Right atrium auricular region (tissue), 2 donors: ENCODE measurements around the gene PLXNA2. TPM values are rescaled to one million over a fixed set of nuclear protein-coding genes. Genes with fewer than 3 reads are reported as not detected.

Source experiments
- DNase-seq: peaks from one replicate; pipeline ENCODE4 v3.0.0-alpha.2; 2019; ENCODE audit warnings: low spot score
- H3K27ac ChIP-seq, 2 donors: fragments of 200-600 bp; sonication (generic); 1 replicate in 1 of 2; 2 replicates in 1 of 2; pipeline ENCODE4 v1.5.1; 2016 to 2019
- H3K27me3 ChIP-seq, 2 donors: fragments of 200-600 bp; sonication (generic); one replicate each; pipeline versions ENCODE4 v1.5.1 to v1.6.0; 2017 to 2019
- H3K36me3 ChIP-seq: fragments of 200-600 bp; sonication (generic); one replicate; pipeline ENCODE4 v1.5.1; 2016
- H3K4me1 ChIP-seq, 2 donors: fragments of 200-600 bp; sonication (generic); one replicate each; pipeline versions ENCODE4 v1.5.1 to v1.6.0; 2017 to 2019
- H3K4me3 ChIP-seq, 2 donors: fragments of 200-600 bp; sonication (generic); 1 replicate in 1 of 2; 2 replicates in 1 of 2; pipeline ENCODE4 v1.5.1; 2017 to 2019; ENCODE audit warnings: mild to moderate bottlenecking in 1 of 2, moderate library complexity in 1 of 2
- H3K9me3 ChIP-seq, 2 donors: fragments of 200-600 bp; sonication (generic); one replicate each; pipeline ENCODE4 v1.5.1; 2019
- CTCF ChIP-seq, 2 donors: fragments of 200-600 bp; sonication (generic); IDR thresholded peaks; one replicate each; pipeline ENCODE4 v1.5.1; 2019; ENCODE audit warnings: antibody characterized with exemption in 2 of 2
- total RNA-seq, 2 donors: library from RNA; depleted of rRNA; stranded (reverse); fragments of >200 nt; gene quantifications; one replicate each; pipeline ENCODE4 v1.1.0, GENCODE V29; 2016

PLXNA2 gene
- total RNA-seq, 2 donors from 2014 or later: 10.8 to 23.8 TPM

- no peaks in the 10 kb centered on the region for H3K4me1 ChIP-seq
- no peak for DNase-seq
Measured at GRCh38 chr1:208254376-208254775, 10.2 kb upstream of the PLXNA2 start.

GRCh38 chr1:208252836-208253576 lies 8.8 kb upstream of the PLXNA2 start:
- no peak for DNase-seq
- Histone ChIP-seq H3K27ac (peak overlapping the region in 1 of 2 donors; percentile 10), H3K36me3 (no peaks in the 10 kb centered on the region), H3K4me3 (no peak overlapping the region), H3K4me1 (no peaks in the 10 kb centered on the region), H3K9me3 (no peaks in the 10 kb centered on the region), H3K27me3 (no peaks in the 10 kb centered on the region)
- no peak for TF ChIP-seq CTCF (IDR thresholded peaks at IDR 0.05)

More at GRCh38 chr1:208254376-208254775, 10.2 kb upstream of the PLXNA2 start:
- Histone ChIP-seq H3K27ac (no peak overlapping the region), H3K27me3 (no peaks in the 10 kb centered on the region), H3K36me3 (no peaks in the 10 kb centered on the region), H3K9me3 (no peaks in the 10 kb centered on the region), H3K4me3 (no peak overlapping the region)
- no peak for TF ChIP-seq CTCF (IDR thresholded peaks at IDR 0.05)

GRCh38 chr1:208251911-208252835 lies 8.0 kb upstream of the PLXNA2 start:
- H3K27ac ChIP-seq: peak overlapping the region in 1 of 2 donors; percentile 10
- DNase-seq: no peak
- H3K4me1 ChIP-seq: no peaks in the 10 kb centered on the region
- no peak for TF ChIP-seq CTCF (IDR thresholded peaks at IDR 0.05)
- H3K27me3 ChIP-seq: no peaks in the 10 kb centered on the region
- no peaks in the 10 kb centered on the region for H3K36me3 ChIP-seq
- no peak overlapping the region for H3K4me3 ChIP-seq
- no peaks in the 10 kb centered on the region for H3K9me3 ChIP-seq

- H3K27me3 ChIP-seq: no peaks in the 10 kb centered on the region
- H3K36me3 ChIP-seq: no peaks in the 10 kb centered on the region
- DNase-seq: no peak
- H3K27ac ChIP-seq: no peak overlapping the region
- no peaks in the 10 kb centered on the region for H3K9me3 ChIP-seq
- H3K4me3 ChIP-seq: no peak overlapping the region
- H3K4me1 ChIP-seq: no peaks in the 10 kb centered on the region
- TF ChIP-seq CTCF (IDR thresholded peaks at IDR 0.05): no peak
Measured at GRCh38 chr1:208251015-208251414, 6.8 kb upstream of the PLXNA2 start.

- TF ChIP-seq CTCF (IDR thresholded peaks at IDR 0.05): no peak
- peaks cover 0 to under 1% of the 10 kb centered on the region in 2 donors for H3K4me1 ChIP-seq
- no peaks in the 10 kb centered on the region for H3K27me3 ChIP-seq
- DNase-seq: no peak
- H3K36me3 ChIP-seq: no peaks in the 10 kb centered on the region
- no peaks in the 10 kb centered on the region for H3K9me3 ChIP-seq
- no peak overlapping the region for H3K4me3 ChIP-seq
- H3K27ac ChIP-seq: no peak overlapping the region
Measured at GRCh38 chr1:208250613-208251012, 6.4 kb upstream of the PLXNA2 start.
